ENCODE data around the gene MYO3B. TPM values are rescaled to one million over a fixed set of nuclear protein-coding genes. Genes with fewer than 3 reads are reported as not detected.
A peak's percentile ranks its signal among the peaks of the same experiment; 100 is the strongest.
"Not testable (repeated sequence)": the region's sequence is repeated elsewhere in the genome, so short reads cannot be mapped to it uniquely, and the experiment has no call there.

Gene MYO3B
- total RNA-seq, 2 donors from 2014 or later: 0.09 to 0.74 TPM

DNA sequence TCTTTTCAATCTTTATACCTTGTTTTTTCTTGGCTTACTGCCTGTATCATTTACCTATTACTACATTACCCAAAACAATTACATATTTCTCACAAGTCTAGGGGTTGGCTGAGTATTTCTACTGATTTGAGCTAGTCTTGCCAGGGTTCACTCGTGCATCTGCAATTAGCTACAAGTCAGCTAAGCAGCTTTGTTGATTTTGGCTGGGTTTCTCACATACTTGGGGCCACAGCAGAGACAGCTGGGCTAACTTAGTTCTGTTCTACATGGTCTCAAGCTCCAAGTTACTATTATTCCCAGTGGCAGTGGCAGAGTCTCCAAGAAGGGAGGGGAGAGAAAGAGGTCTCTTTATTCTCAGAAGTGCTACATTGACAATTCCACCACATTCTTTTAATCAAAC, 482.5 kb downstream of the MYO3B start:
- Histone ChIP-seq H3K27ac (no peak overlapping the region), H3K9me3 (no peaks in the 10 kb centered on the region), H3K4me3 (no peak overlapping the region), H3K27me3 (replicated peaks; ENCODE audit: insufficient read depth) (no peaks in the 10 kb centered on the region), H3K4me1 (replicated peaks) (no peaks in the 10 kb centered on the region), H3K36me3 (no peaks in the 10 kb centered on the region)
- intact Hi-C loops (cut with DNase I): no loop called here
- DNase-seq (ENCODE audit: low spot score): no peak
- peak; percentile 16 for TF ChIP-seq POLR2AphosphoS5 (IDR thresholded peaks at IDR 0.05)
- TF ChIP-seq, protein P1, sequence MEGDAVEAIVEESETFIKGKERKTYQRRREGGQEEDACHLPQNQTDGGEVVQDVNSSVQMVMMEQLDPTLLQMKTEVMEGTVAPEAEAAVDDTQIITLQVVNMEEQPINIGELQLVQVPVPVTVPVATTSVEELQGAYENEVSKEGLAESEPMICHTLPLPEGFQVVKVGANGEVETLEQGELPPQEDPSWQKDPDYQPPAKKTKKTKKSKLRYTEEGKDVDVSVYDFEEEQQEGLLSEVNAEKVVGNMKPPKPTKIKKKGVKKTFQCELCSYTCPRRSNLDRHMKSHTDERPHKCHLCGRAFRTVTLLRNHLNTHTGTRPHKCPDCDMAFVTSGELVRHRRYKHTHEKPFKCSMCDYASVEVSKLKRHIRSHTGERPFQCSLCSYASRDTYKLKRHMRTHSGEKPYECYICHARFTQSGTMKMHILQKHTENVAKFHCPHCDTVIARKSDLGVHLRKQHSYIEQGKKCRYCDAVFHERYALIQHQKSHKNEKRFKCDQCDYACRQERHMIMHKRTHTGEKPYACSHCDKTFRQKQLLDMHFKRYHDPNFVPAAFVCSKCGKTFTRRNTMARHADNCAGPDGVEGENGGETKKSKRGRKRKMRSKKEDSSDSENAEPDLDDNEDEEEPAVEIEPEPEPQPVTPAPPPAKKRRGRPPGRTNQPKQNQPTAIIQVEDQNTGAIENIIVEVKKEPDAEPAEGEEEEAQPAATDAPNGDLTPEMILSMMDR (IDR thresholded peaks at IDR 0.05): no peak
- WGBS: 10% methylated on average over 1 of the region's 1 CpG

DNA sequence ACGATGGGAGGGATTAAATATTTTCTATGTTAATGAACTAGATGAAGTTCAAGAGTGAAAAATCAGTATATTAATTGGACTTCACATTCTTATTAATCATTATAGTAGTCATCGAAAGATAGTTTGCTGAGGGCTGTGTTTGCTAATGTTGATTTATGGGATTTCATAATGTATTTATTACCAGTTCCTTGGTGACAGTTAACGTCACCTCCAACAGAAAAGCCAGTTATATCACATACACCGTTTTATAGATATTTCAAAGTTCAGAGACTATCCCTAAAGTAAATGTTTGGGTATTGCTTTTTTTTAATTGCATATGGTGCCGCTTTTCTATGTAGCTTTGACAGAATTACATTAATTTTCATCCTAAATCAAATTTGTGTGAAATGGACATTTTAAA, 487.8 kb downstream of the MYO3B start:
- no peaks in the 10 kb centered on the region for H3K36me3 ChIP-seq
- H3K27ac ChIP-seq: peak overlapping the region in 1 of 2 donors; percentile 4
- H3K4me1 ChIP-seq (replicated peaks): no peaks in the 10 kb centered on the region
- 54% methylated on average over 5 of the region's 5 CpGs for WGBS
- intact Hi-C loops (cut with DNase I): no loop called here
- no peaks in the 10 kb centered on the region for H3K27me3 ChIP-seq (replicated peaks; ENCODE audit: insufficient read depth)
- no peak overlapping the region for H3K4me3 ChIP-seq
- DNase-seq (ENCODE audit: low spot score): no peak
- H3K9me3 ChIP-seq: no peaks in the 10 kb centered on the region
- peak; percentile 31 for TF ChIP-seq POLR2AphosphoS5 (IDR thresholded peaks at IDR 0.05)
- TF ChIP-seq, protein P1 (IDR thresholded peaks at IDR 0.05): no peak
- no peak for TF ChIP-seq POLR2A (IDR thresholded peaks at IDR 0.05)

DNA sequence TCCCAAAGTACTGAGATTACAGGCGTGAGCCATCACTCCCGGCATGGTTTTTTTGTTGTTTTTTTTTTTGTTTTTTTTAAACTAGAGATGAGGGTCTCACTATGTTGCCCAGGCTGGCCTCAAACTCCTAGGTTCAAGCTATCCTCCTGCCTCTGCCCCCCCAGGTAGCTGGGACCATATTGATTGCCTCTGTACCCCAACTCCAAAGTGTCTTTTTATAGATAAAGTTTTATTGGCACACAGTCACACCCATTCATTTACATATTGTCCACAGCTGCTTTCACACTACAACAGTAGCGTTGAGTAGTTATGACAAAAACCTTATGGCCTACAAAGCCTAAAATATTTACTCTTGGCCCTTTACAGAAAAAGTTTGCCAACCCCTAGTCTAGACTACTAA, 492.0 kb downstream of the MYO3B start:
- Histone ChIP-seq H3K9me3 (no peaks in the 10 kb centered on the region), H3K27me3 (replicated peaks; ENCODE audit: insufficient read depth) (no peaks in the 10 kb centered on the region), H3K36me3 (no peaks in the 10 kb centered on the region), H3K4me1 (replicated peaks) (no peaks in the 10 kb centered on the region), H3K27ac (no peak overlapping the region), H3K4me3 (no peak overlapping the region)
- intact Hi-C loops (cut with DNase I): no loop called here
- DNase-seq (ENCODE audit: low spot score): no peak
- 89% methylated on average over 3 of the region's 3 CpGs for WGBS
- TF ChIP-seq, protein P1 (IDR thresholded peaks at IDR 0.05): no peak
- TF ChIP-seq POLR2A (IDR thresholded peaks at IDR 0.05) (no peak), POLR2AphosphoS5 (IDR thresholded peaks at IDR 0.05) (no peak)

DNA sequence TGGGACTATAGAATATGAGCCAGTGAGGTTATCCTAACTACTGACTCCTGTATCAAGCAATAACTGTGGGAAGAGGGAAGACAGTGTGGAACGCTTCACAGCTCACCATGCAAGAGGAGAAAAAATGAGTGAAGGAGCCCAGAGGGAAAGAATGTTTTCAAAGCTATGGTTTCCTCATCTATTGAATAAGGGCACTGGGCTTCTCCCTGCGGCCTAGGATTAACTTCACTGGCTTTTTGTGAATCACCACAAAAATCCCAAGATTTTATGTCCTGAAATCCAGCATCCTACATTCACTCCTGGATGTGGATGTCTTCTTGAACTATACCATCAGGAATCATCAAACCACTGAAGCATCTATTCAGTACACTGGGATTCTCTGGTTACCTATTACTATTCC, 492.7 kb downstream of the MYO3B start:
- Histone ChIP-seq H3K4me3 (no peak overlapping the region), H3K4me1 (replicated peaks) (no peaks in the 10 kb centered on the region), H3K36me3 (no peaks in the 10 kb centered on the region), H3K27ac (no peak overlapping the region), H3K27me3 (replicated peaks; ENCODE audit: insufficient read depth) (no peaks in the 10 kb centered on the region), H3K9me3 (no peaks in the 10 kb centered on the region)
- no peak for DNase-seq (ENCODE audit: low spot score)
- WGBS: 94% methylated on average over 2 of the region's 2 CpGs
- TF ChIP-seq, protein P1 (IDR thresholded peaks at IDR 0.05): no peak
- TF ChIP-seq POLR2A (IDR thresholded peaks at IDR 0.05) (no peak), POLR2AphosphoS5 (IDR thresholded peaks at IDR 0.05) (no peak)
- intact Hi-C loops (cut with DNase I): no loop called here

DNA sequence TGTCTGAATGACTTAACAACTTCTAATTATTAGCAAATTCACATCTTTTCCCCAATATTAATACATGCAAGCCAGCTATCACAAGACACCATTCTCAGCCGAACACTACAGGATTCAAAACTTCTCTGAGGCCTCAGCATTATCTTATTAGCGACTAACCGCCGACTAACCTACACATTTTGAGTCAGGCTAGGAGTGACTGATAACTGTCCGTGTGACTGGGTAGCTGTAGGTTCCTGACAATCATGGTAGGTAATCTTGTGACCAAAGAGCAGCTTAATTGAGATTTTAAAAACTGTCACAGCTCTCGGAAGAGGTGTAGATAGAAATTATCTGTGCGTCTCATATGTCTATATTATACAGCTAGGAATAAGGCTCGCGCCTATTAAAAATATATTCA, 493.1 kb downstream of the MYO3B start:
- 89% methylated on average over 9 of the region's 9 CpGs for WGBS
- no peaks in the 10 kb centered on the region for H3K36me3 ChIP-seq
- H3K4me3 ChIP-seq: no peak overlapping the region
- H3K9me3 ChIP-seq: no peaks in the 10 kb centered on the region
- H3K27me3 ChIP-seq (replicated peaks; ENCODE audit: insufficient read depth): no peaks in the 10 kb centered on the region
- DNase-seq (ENCODE audit: low spot score): no peak
- intact Hi-C loops (cut with DNase I): no loop called here
- H3K27ac ChIP-seq: no peak overlapping the region
- no peak for TF ChIP-seq POLR2AphosphoS5 (IDR thresholded peaks at IDR 0.05)
- H3K4me1 ChIP-seq (replicated peaks): no peaks in the 10 kb centered on the region

DNA sequence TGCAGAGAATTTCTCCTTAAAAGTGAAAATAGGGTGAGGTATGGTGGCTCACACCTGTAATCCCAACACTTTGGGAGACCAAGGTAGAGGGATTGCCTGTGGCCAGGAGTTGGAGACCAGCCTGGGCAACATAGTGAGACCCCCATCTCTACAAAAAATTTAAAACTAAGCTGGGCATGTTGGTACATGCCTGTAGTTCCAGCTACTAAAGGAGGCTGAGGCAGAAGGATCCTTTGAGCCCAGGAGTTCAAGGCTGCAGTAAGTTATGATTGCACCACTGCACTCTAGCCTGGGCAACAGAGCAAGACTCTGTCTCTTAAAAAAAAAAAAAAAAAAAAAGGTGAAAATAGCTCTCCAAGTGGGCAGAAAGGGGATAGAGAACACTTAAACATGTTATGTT, 496.3 kb downstream of the MYO3B start:
- H3K36me3 ChIP-seq; H3K27ac ChIP-seq; intact Hi-C loops (cut with DNase I): not testable (repeated sequence)

More for the DNA sequence above, 496.3 kb downstream of the MYO3B start:
- H3K4me1 ChIP-seq (replicated peaks); H3K9me3 ChIP-seq; H3K27me3 ChIP-seq (replicated peaks; ENCODE audit: insufficient read depth); H3K4me3 ChIP-seq; DNase-seq (ENCODE audit: low spot score): not testable (repeated sequence)

Measured in prostate gland (tissue), 2 donors.